Osteoblast (primary cell): Measurements from ENCODE around the gene SMIM32. TPM values are rescaled to one million over a fixed set of nuclear protein-coding genes. Genes with fewer than 3 reads are reported as not detected.

ENCODE experiments used
- DNase-seq: peaks from one replicate; pipeline ENCODE4 v3.0.0; 2011; ENCODE audit warnings: low spot score, mixed read lengths; ENCODE audit not compliant: insufficient read length; ENCODE audit errors: missing footprints
- H2AFZ ChIP-seq: 2 replicates; pipeline ENCODE4 v1.6.0; 2011; ENCODE audit warnings: mild to moderate bottlenecking, low read length
- H3K27ac ChIP-seq: 2 replicates; pipeline ENCODE4 v1.5.1; 2011; ENCODE audit warnings: mild to moderate bottlenecking, low read depth, low read length, moderate library complexity
- H3K27me3 ChIP-seq: 2 replicates; pipeline ENCODE4 v1.6.0; 2012; ENCODE audit warnings: mild to moderate bottlenecking, control low read depth, inconsistent platforms, low read length, moderate library complexity; ENCODE audit not compliant: insufficient read depth
- H3K36me3 ChIP-seq: 2 replicates; pipeline ENCODE4 v1.5.1; 2011; ENCODE audit warnings: mild to moderate bottlenecking, low read length, control low read depth, moderate library complexity; ENCODE audit not compliant: insufficient read depth
- H3K4me1 ChIP-seq: 2 replicates; pipeline ENCODE4 v1.5.1; 2011; ENCODE audit warnings: mild to moderate bottlenecking, low read length, control low read depth, moderate library complexity; ENCODE audit not compliant: insufficient read depth
- H3K4me2 ChIP-seq: 2 replicates; pipeline ENCODE4 v1.6.0; 2011; ENCODE audit warnings: mild to moderate bottlenecking, low read length; ENCODE audit not compliant: insufficient read depth
- H3K4me3 ChIP-seq: fragments of 200-600 bp; sonication (generic); 3 replicates; pipeline ENCODE4 v1.5.1; 2012; ENCODE audit warnings: mild to moderate bottlenecking, low read length, inconsistent platforms; ENCODE audit not compliant: insufficient read depth
- H3K79me2 ChIP-seq: 2 replicates; pipeline ENCODE4 v1.6.0; 2012; ENCODE audit warnings: mild to moderate bottlenecking, low read length, control low read depth, inconsistent platforms; ENCODE audit not compliant: insufficient read depth
- H3K9me3 ChIP-seq: 2 replicates; pipeline ENCODE4 v1.5.1; 2011; ENCODE audit warnings: low read depth, low read length, control low read depth
- H4K20me1 ChIP-seq: 2 replicates; pipeline ENCODE4 v1.6.0; 2012; ENCODE audit warnings: mild to moderate bottlenecking, low read length, control low read depth; ENCODE audit not compliant: insufficient read depth
- CTCF ChIP-seq: IDR thresholded peaks from 2 replicates; pipeline ENCODE4 v1.5.1; 2011; ENCODE audit warnings: mild to moderate bottlenecking, low read depth, low read length, moderate library complexity; ENCODE audit errors: extremely low read depth
- total RNA-seq: library from RNA; depleted of rRNA; stranded (reverse); fragments of >200 nt; gene quantifications from 2 replicates; pipeline ENCODE4 v1.2.3, GENCODE V29; 2012

SMIM32 gene
- total RNA-seq, 1 donor = not detected

DNA sequence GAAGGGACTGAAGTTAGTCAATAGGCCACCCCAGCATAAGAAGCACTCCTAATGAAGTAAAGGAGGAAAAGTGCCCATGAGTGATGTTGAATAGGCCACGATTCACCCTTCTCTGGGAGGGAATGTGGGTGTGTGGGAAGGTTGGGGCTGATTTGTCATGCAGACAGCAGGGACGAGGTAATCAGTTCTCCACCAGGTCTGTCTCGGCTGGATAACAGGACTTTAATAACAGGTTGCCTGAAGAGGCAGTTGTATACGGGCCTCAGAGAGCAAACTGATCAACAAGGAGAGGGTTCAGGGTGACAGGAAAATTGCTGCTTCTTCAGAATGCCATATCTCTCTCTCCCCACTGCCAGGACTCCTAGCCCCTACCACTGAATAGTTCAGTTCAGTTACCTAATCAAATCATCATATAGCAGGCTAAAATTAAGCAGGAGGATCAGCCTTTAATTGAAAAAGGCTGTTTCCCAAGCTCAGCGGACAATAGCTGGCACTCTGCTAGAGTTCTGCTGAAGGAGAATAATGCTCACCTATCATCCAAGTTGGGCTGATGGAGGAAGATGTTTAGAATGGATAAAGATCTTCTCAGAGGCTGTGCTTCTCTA lies 43.6 kb upstream of the SMIM32 start:
- no peak overlapping the region for H3K4me3 ChIP-seq
- H3K79me2 ChIP-seq = no peaks in the 10 kb centered on the region
- H3K4me2 ChIP-seq = no peak overlapping the region
- TF ChIP-seq CTCF = no peak
- DNase-seq = no peak
- no peak overlapping the region for H3K27ac ChIP-seq
- H3K27me3 ChIP-seq = peaks cover 6% of the 10 kb centered on the region
- H4K20me1 ChIP-seq = no peaks in the 10 kb centered on the region
- H3K4me1 ChIP-seq = peaks cover 6% of the 10 kb centered on the region
- H2AFZ ChIP-seq = no peak overlapping the region
- H3K36me3 ChIP-seq = no peaks in the 10 kb centered on the region
- no peaks in the 10 kb centered on the region for H3K9me3 ChIP-seq

DNA sequence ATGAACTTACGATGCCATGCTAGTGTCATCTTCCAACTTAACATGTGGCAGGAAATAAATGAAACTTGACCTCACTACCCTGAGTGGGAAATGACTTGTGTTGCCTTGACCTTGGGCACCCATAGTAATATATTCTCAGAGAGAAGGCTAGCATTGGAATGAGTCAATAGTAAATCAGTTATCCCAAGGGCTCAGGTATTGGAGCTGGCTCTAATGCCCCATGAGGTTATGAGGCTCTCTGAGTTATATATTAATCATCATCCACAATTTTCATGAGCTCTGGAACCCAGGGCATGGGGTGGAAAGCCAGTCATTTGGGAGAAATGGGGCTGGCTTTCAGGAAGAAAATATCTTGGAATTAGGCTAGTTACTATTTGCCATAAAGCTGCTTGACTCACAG lies 42.4 kb upstream of the SMIM32 start:
- no peak for DNase-seq
- TF ChIP-seq CTCF = no peak
- H4K20me1 ChIP-seq = no peaks in the 10 kb centered on the region
- peaks cover 6% of the 10 kb centered on the region for H3K4me1 ChIP-seq
- no peaks in the 10 kb centered on the region for H3K9me3 ChIP-seq
- H3K4me3 ChIP-seq = no peak overlapping the region
- H2AFZ ChIP-seq = no peak overlapping the region
- no peak overlapping the region for H3K4me2 ChIP-seq
- peaks cover 9% of the 10 kb centered on the region for H3K27me3 ChIP-seq
- no peaks in the 10 kb centered on the region for H3K79me2 ChIP-seq
- no peak overlapping the region for H3K27ac ChIP-seq
- H3K36me3 ChIP-seq = no peaks in the 10 kb centered on the region

- H3K27ac ChIP-seq = no peak overlapping the region
- H3K27me3 ChIP-seq = peaks cover 13% of the 10 kb centered on the region
- H3K4me3 ChIP-seq = no peak overlapping the region
- no peaks in the 10 kb centered on the region for H3K79me2 ChIP-seq
- peaks cover 6% of the 10 kb centered on the region for H3K4me1 ChIP-seq
- no peaks in the 10 kb centered on the region for H3K36me3 ChIP-seq
- H4K20me1 ChIP-seq = no peaks in the 10 kb centered on the region
- no peaks in the 10 kb centered on the region for H3K9me3 ChIP-seq
- no peak overlapping the region for H3K4me2 ChIP-seq
- DNase-seq = no peak
- TF ChIP-seq CTCF = no peak
- no peak overlapping the region for H2AFZ ChIP-seq
Observed at GRCh38 chr5:136232316-136232715, 39.4 kb upstream of the SMIM32 start.

DNA sequence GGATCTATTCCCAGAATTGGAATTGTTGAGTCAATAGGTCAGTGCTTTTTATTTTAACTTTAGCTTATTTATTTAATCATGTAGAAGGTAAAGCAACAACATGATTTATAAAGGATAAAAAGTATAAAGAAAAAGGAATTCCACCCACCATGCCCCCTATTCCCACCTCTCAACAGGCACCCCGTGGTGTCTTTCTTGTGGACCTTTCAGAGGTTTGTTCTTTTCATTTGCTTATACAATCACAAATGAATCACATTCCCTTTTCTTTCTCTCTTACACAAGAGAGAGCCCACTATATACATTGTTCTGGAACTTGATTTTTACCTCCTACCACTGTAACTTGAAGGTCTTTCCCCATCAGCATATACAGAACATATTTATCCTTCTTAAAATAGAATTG lies 37.2 kb upstream of the SMIM32 start:
- H4K20me1 ChIP-seq = no peaks in the 10 kb centered on the region
- no peak for DNase-seq
- H3K4me2 ChIP-seq = no peak overlapping the region
- no peak overlapping the region for H2AFZ ChIP-seq
- H3K36me3 ChIP-seq = no peaks in the 10 kb centered on the region
- no peak for TF ChIP-seq CTCF
- H3K27me3 ChIP-seq = peaks cover 28% of the 10 kb centered on the region
- no peaks in the 10 kb centered on the region for H3K79me2 ChIP-seq
- no peak overlapping the region for H3K4me3 ChIP-seq
- peaks cover under 1% of the 10 kb centered on the region for H3K4me1 ChIP-seq
- no peak overlapping the region for H3K27ac ChIP-seq
- no peaks in the 10 kb centered on the region for H3K9me3 ChIP-seq
